GM12873 (cell line): ENCODE data around the gene MMP7.

Source experiments
- CTCF ChIP-seq: IDR thresholded peaks from 2 replicates; pipeline ENCODE4 v1.5.1; 2012; ENCODE audit warnings: low read depth, mild to moderate bottlenecking, moderate library complexity, low read length, control low read depth; ENCODE audit not compliant: insufficient read depth; ENCODE audit errors: missing control alignments

MMP7 gene

DNA sequence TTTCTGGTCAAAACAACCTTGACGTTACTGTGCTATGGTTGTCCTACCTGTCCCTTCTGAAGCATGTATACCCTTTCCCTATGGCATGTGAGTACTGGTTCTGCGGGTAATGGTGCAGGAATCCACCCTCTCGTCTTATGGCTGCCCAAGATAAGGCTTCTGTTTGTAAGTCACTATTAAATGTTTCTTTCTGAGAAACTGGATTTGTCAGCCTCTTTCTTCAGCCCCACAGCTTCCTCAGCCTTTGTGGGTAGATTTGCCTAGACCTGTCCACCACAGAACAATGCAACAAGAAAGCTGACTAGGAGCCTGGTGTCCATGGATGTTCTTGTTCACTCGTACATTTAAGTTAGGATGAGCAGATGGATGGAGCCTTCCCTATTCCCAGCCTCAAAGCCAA is 14.4 kb downstream of the MMP7 start:
- no peak for TF ChIP-seq CTCF

DNA sequence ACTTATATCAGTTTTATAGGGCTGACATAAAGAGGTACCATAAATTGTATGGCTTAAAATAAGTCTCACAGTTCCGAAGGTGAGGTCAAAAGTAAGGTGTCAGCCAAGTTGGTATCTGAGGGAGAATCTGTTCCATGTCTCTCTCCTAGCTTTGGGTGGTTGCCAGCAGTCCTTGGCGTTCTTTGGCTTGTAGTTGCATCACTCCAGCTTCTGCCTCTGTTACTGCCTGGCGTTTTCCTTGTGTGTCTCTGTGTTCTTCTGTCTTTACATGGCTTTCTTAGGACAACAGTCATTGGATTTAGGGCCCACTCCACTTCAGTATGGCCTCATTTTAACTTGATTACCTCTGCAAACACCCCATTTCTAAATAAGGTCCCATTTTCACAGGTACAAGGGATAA is 16.7 kb downstream of the MMP7 start:
- TF ChIP-seq CTCF: no peak

DNA sequence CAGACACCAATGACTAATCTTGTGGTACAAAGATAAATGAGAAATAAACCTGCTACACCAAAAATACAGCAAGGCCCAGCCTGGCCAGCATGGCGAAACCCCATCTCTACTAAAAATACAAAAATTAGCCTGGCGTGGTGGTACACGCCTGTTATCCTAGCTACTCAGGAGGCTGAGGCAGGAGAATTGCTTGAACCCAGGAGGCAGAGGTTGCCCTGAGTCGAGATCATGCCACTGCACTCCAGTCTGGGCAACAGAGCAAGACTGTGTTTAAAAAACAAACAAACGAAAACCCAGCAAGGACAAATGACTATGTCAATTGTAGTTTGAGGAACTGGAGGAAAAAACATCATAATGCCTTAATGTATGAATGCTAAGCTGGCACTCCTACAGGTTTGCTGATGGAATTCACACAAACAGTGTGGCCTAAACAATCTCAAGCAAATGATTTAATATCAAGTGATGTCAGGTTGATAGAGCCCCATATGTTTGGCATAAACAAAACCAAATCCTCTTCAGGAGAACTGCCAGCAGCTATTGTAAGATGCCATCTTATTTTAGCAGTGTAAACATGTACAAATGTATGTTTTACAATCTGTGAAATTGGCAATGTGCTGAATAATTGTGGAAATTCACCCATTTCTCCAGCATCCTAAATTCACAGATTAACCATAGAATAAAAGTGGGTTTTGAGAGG is 20.0 kb downstream of the MMP7 start:
- TF ChIP-seq CTCF: no peak

- TF ChIP-seq CTCF: no peak
Observed at GRCh38 chr11:102500829-102501228, 29.7 kb downstream of the MMP7 start.

DNA sequence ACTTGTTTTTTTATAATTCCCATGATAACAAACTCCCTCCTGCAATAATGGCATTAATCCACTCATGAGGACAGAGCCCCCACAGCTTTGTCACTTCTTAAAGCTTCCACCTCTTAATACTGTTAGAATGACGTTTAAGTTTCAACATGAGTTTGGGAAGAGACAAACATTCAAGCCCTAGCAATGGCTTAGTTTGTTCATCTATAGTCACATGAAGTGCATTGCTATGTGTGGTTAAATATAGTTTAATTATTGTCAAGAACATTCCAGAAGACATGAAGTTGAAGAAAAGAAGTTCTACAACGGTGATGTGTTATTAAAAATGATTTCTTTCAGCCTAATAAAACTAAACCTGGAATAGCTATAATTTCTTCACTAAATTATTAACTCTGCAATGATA is 30.6 kb downstream of the MMP7 start:
- TF ChIP-seq CTCF: no peak

- TF ChIP-seq CTCF: no peak
Observed at GRCh38 chr11:102499151-102499550, 31.4 kb downstream of the MMP7 start.

GRCh38 chr11:102497061-102497460 is 33.5 kb downstream of the MMP7 start:
- no peak for TF ChIP-seq CTCF
